DMS153 treated with DMSO at 0.1 percent for 48 hours (cell line): ENCODE results near the gene NUFIP1.
"Not testable (repeated sequence)": the region's sequence is repeated elsewhere in the genome, so short reads cannot be mapped to it uniquely, and the experiment has no call there.

Experiments used
- DNase-seq: peaks from one replicate; lab custom pipeline; 2025; ENCODE audit not compliant: unreplicated experiment; lab: John Stamatoyannopoulos, UW

NUFIP1 gene

DNA sequence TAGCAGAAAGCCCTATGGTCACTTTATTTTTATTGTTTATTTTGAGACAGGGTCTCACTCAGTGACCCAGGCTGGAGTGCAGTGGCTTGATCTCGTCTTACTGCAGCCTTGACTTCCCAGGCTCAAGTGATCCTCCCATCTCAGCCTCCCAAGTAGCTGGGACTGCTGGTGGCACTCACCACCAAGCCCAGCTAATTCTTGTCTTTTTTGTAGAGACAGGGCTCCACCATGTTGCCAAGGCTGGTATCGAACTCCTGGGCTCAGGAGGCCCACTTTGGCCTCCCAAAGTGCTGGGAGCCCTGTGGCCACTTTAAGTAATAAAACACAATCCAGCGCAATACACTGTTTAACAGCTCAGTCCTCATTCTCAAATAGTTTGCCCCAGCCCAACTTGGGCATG lies 69.3 kb downstream of the NUFIP1 start:
- no peak for DNase-seq

DNA sequence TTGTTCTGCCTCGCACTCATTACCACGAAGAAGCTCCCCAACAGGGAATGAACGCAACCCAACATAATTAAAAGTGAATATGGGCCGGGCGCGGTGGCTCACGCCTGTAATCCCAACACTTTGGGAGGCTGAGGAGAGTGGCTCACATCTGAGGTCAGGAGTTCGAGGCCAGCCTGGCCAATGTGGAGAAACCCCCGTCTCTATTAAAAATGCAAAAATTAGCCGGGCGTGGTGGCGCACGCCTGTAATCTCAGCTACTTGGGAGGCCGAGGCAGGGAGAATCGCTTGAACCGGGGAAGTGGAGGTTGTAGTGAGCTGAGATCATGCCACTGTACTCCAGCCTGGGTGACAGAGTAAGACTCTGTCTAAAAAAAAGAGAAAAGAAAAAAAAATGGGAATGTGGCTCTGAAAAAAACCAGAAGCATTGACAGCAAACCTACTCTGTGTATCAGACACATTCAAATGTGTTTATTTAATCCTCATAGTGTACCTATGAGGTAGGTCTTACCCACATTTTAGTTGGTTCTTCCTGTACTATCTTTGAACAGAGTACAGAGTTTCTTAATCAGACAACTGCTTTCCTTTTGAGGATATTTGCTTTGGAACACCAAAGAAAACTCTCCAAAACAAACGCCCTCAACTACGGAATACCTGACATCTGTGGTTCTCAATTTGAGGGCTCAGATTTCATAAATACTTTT lies 70.0 kb downstream of the NUFIP1 start:
- DNase-seq, result no peak

DNA sequence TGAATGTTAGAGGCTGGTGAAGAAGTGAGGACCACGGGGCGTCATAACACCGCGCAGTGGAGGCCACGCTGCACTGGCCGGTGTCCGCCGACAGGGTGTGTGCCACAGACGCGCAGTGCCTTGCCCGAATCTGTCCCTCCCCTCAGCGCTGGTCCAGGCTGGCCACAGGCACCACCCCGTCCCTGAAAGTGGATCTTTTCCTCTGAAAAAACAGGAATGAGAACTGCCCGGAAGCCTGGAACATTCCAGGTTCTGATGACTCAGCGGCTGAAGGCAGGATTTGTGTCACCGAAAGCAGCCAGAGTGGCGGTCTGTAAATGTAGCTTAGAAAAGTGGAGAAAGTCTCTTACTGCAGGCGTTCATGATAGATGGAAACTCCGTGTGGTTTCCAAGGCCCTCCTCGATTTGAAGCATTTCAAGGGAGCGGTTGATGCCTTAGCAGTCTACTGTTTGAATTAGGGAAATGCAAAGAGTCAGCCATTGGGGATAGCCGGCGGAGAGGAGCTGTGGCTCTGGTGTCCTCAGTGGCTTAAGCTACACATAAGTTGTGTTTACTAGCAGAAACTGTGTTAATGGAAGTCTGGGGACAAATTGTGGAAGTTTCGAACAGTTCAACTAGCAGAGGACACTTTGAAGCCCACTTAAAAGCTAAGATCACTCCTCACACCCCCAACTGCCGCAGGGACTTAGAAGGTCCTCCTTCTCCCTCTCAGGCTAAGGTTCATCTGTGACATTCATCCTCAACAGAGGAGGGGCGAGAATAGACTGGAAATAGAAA lies 70.8 kb downstream of the NUFIP1 start:
- peak; percentile 92 for DNase-seq

DNA sequence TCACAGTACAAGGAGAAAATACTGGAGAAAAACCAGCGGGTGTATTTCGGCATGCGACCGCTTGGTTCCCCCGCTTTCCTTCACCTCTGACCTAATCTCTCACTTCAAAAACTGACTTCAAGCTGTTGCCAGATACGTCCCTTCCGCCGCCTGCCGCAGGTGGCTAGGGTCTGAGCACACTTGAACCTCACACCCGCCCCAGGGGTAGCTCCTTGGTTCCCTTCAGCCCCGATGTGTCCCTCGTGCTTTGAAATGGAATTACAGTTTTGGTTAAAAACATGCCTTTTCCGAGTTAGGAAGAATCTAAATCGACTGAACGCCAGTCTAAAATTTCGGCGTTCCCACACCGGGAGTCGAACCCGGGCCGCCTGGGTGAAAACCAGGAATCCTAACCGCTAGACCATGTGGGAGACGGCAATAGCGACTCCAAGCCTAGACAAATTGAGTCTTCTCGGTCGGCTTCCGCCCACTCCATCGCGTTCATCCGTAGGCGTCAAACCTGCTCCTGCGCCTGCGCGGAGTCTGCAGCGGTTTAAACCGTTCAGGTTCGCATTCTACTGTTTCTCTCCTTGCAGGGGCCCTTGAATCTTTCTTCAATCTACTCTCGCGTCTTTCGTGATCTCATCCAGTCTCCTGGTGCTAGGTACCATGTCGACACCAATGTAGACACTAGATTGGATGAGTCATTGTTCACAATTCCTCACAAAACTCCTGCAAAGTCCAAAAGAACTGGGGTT lies 71.5 kb downstream of the NUFIP1 start:
- peak; percentile 97 for DNase-seq

DNA sequence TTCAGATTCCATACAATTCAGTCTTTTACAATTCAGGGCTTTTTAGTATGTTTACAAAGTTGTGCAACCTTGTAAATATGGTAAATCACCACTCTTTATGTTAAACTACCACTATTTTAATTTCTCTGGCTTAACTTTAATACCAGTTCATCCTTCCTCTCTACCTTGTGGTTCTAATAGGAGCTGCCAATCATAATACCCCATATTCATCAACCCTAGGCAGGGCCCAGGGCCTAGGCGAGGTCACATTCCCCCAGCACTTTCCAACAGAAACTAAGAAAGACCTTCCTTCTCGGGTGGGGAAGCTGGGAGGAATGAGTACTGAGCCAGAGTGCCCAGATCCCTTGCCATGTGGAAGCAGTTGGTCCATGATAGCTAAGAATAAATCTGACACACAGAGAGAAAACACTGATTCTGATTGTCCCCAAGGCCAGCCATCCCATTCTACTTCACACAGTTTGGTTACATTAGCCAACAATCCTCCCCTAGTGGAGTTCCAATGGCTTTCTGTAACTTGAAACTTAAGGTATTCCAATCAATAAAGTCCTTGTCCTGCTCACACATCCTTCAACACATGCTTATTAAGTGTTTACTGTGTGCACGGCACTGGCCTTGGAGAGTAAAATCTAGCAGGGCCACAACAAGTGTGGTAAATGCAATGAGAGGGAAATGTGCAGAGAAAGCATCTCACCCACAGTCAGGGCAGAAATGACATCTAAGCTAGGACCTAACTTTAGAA lies 76.8 kb downstream of the NUFIP1 start:
- no peak for DNase-seq

DNA sequence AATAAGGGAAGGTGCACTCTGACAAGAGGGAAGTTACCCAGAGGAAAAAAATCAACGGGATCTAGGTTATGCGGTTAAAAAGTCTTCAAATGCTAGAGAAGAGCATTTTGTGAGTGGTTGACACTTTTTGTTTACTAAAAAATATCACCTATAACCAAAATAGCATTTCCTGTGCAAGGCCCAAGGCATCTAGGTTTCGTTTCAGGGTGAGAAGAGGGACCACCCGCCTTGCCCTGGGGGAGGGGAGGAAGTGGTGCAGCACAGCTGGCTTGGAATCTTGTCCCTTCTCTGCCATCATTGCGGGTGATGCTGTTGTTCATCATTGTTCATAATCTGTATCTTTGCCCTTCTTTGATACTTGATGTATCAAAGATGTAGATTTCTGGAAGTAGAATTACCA lies 80.6 kb downstream of the NUFIP1 start:
- DNase-seq, result no peak

DNA sequence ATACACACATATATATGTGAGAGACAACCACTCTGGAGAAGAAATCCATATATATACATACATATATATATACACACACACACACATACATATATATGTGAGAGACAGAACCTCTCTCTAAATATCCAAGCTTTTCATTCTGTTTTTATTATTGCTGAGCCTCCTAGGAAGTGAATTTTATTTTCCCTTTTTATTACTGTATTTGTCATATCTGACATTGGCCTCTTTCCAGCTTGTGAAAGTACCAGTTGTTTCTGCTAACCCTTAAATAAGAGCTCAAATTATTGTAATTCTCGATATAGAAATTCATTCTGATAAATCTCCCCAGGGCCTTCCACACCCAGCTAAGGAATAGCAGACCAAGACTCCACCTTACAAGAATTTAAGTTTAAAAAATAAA lies 81.0 kb downstream of the NUFIP1 start:
- no peak for DNase-seq

DNA sequence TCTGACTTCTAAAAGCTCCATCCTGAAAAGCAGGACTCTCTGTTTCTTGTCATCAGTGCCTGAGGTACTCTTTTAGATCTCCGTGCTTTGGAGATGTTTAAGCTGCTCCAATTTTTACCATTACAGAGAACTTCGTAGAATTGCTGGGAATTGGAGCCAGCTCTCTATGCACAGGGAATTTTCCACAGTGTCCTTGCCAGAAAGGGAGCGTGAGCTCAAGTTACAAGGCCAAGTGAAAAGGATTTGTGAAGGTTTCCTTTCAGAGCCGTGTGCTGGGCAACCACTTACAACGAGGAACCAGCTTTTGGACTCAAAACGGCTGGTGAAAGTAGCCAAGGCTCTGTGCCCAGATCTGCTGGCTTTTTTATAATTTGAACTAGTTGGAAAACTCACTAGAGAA lies 82.6 kb downstream of the NUFIP1 start:
- no peak for DNase-seq

DNA sequence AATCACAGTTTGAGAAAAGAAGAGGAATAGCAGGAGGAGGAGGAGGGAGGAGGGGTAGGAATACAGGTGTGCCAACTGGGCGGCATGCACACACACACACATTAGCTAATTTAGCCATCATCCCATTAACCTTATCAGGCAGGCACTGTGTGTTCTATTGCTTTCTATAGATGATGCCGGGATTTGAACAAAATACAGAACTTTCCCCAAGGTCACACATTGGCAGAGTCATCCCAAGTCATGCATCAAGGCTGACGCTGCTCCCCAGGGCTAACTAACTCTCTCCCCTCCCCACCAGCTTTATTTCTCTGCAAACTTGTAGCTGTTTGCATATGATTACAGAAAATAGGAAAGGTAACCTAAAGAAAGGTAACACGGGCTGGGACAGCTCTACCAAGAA lies 83.0 kb downstream of the NUFIP1 start:
- DNase-seq, result no peak

DNA sequence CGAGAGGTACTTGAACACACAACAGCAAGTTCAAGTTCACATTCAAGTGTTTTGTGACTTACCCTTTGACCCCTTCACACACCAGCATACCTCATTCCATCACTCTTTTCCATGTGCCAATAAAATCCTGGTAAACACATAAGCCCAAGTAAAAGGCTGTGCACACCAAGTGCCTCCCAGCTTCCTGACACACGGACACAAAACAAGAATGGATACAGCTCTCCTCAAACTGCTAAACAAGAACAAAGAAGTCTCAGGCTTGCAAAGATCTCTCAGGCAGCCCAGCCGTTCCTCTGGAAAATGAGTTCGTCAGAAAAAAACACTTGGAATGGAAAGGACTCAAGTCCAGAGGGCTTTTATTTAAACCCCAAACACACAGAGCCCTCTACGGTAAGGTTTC lies 83.7 kb downstream of the NUFIP1 start:
- DNase-seq, result no peak

DNA sequence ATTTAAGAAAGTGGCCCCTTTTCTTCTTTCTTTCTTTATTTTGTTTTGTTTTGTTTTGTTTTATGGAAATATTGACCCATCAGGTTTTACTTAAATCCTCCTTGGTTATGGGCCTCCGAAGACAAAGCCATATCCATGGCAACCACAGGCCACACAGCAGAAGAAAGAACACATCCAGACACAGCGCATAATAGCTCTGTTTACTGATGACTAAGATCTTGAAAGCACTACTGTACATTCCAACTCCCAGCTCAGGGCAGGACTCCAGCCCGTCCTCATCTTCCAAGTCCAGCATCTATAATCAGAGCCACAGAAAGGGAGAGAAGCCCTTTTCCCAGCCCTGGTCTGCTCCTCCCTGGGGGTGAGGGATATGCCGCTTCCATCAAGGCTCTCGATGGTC lies 84.3 kb downstream of the NUFIP1 start:
- DNase-seq, result no peak

DNA sequence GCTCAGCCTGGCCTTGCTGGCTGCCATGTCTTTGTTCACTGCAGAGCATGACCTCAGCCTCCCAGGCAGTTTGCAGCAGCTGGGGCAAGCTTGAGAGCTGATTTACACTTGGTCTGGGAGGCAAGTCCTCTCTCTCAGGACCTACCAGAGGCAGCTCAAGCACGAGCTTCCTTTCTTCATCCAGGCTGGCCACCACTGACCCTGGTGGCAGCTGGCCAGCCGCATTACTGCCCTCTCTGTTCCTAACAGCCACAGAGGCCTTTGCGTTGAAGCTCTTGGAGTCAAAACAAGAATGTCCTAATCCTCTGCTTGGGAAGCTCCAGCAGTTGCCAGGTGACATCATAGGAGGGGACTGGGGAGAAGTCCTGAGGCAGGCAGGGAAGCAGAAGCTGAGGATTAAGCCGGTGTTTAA lies 85.7 kb downstream of the NUFIP1 start:
- DNase-seq, result no peak

DNA sequence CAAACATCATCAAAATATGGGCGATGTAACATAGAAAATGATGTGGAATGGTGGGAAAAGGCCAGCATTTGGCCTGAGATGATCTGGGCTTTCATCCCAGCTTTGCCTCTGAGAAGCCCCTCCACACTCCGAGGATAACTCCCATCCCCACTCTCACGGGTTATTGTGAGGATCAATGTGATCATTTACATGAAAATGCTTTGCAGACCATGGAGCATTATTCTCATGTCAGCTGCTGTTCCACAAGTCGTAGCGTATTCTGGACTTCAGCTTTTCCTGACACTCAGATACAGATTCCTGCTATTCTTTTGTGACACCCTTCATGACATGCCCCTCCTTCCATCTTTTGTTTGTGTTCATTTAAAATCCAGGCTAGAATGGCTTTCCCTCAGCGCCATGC lies 86.5 kb downstream of the NUFIP1 start:
- DNase-seq, result no peak

DNA sequence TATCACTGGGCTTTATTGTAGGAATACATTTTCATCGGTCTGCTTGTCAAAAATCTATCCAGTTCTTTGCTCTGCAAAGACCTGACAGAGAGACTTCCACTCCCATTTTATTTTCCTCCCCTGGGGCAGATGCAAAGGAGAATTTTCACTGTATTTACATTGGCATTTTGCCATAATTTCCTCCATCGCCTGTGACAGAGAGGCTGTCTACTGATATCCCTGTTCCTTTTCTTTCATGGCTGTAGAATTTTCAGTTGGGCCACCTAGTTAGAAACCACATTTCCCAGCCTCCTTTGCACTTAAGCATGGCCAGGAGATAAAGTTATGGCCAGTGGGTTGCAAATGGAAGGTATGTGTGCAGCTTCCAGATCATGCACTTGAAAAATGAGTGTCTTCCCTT lies 89.3 kb downstream of the NUFIP1 start:
- DNase-seq, result peak; percentile 92

DNA sequence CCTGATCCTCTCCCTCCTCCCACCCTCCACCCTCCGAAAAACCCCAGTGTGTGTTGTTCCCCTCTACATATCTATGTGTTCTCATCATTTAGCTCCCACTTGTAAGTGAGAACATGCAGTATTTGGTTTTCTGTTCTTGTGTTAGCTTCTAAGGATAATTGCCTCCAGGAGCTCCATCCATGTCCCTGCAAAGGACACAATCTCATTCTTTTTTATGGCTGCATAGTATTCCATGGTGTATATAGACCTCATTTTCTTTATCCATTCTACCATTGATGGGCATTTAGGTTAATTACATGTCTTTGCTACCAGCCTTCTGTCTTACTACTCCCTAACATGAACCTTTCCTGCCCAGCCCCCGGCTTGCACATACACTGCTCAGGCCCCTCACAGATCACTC lies 91.0 kb downstream of the NUFIP1 start:
- DNase-seq, result not testable (repeated sequence)

DNA sequence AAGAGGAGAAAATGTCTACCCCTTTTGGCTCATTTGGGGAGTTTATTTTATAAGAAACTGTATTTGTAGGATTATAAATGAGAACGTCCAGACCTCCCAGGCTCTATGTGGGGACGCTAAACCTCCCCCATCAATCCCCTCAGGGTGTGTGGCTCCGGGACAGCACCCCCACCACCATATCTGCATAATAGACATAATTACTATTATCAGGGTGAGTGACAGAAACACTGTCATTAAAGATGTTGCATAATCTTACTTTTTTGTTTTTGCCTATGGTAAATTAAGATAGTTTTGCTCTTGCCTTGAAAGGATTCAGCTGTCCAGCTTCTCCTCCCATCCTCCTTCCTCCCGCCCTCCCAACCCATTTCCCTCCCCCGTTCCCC lies 93.3 kb downstream of the NUFIP1 start:
- DNase-seq, result no peak

DNA sequence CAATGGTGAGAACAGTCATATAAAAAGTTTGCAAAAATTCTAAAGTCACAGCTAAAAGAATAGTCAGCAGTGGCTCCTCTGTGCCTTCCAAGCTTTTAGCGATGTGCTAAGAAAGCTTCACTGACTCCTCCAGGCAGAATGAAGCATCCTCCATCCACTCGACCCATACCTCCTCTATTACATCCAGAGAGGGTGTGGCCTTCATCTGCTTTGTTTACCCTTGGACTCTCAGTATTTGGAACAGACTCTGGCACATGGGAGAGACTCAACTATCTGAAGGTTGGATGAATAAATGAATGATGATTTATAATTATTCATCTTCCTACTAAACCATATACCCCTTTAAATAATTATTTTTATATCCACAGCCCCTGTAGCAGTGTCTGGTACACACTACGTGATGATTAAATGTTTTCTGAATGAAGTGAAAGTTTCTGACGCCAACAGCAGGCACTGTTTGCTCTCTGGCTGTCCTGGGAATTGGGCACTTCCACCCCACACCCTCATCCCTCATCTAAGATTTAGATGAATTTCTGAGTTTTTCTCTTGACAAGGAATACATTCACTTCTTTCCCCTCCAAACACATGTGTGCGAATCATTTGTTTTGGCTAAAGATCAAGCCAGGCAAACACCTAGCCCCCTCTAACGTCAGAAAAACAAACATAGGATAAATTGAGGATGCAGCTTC lies 93.9 kb downstream of the NUFIP1 start:
- no peak for DNase-seq

DNA sequence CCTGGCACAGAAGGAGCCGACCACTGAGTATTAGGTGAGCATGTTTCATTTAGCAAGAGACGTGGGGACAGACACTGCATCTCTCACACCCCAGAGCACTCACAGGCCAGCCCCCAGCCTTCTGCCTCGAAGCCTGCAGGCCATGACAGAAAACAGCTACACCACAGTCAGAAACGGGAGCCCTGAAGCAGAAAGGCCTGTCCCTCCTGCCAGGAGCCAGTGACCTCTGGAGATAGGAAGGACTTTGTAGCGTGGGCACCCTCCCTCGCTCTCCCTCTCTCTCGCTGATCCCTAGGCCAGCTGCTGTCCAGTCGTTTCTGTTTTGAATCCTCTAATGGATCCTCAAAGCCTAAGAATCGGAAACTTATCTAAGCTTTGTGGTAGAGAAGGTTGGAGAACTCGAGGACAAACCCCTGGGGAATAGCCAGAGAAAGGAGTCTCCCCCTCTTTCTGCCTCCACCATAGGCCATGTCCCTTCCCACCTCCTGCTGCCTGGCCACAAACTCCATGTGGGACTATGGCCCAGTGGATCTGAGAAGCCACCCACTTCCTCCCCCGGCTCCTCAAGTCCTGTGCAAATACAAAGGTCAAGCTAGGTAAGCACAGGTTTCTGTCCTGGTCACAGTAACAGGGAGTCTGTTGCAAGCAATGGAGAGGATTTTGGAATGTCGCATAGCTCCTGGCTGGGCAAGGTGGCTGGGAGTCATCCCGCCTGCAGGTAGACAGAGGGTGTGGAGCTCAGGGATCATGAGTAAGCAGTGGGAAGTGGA lies 95.1 kb downstream of the NUFIP1 start:
- DNase-seq, result no peak
